Type B pancreatic cell (in vitro differentiated cells): ENCODE data around the gene KPNA2. TPM values are rescaled to one million over a fixed set of nuclear protein-coding genes. Genes with fewer than 3 reads are reported as not detected.

Source experiments
- DNase-seq: peaks from one replicate; pipeline ENCODE4 v3.0.0; 2021; ENCODE audit warnings: mixed read lengths; ENCODE audit not compliant: unreplicated experiment; ENCODE audit errors: extremely low spot score
- H3K27ac Mint-ChIP-seq: 2 replicates; pipeline ENCODE4 v1.8.0; 2021; ENCODE audit warnings: mild to moderate bottlenecking, mixed read lengths
- H3K27me3 Mint-ChIP-seq: 2 replicates; pipeline ENCODE4 v1.8.0; 2021; ENCODE audit warnings: mixed read lengths
- H3K36me3 Mint-ChIP-seq: 2 replicates; pipeline ENCODE4 v1.8.0; 2021; ENCODE audit warnings: mixed read lengths
- H3K4me1 Mint-ChIP-seq: one replicate; pipeline ENCODE4 v1.8.0; 2021; ENCODE audit warnings: mixed read lengths; ENCODE audit not compliant: unreplicated experiment
- H3K4me3 Mint-ChIP-seq: 2 replicates; pipeline ENCODE4 v1.8.0; 2021; ENCODE audit warnings: mild to moderate bottlenecking, mixed read lengths
- H3K9me3 Mint-ChIP-seq: 2 replicates; pipeline ENCODE4 v1.8.0; 2021; ENCODE audit warnings: mixed read lengths
- CTCF ChIP-seq: fragments of 200-600 bp; sonication (generic); conservative IDR thresholded peaks from 2 replicates; pipeline ENCODE4 v1.5.0; 2021; ENCODE audit warnings: antibody characterized with exemption, mild to moderate bottlenecking
- total RNA-seq: library from RNA; stranded (reverse); gene quantifications from 2 replicates; pipeline ENCODE4 v1.2.1, GENCODE V29; 2021; ENCODE audit warnings: low replicate concordance

KPNA2 gene
- total RNA-seq, 1 donor from 2014 or later, result 211 TPM

GRCh38 chr17:68029512-68030215 lies 5.9 kb upstream of the KPNA2 start:
- DNase-seq, result no peak
- H3K27ac Mint-ChIP-seq, result no peak overlapping the region

DNA sequence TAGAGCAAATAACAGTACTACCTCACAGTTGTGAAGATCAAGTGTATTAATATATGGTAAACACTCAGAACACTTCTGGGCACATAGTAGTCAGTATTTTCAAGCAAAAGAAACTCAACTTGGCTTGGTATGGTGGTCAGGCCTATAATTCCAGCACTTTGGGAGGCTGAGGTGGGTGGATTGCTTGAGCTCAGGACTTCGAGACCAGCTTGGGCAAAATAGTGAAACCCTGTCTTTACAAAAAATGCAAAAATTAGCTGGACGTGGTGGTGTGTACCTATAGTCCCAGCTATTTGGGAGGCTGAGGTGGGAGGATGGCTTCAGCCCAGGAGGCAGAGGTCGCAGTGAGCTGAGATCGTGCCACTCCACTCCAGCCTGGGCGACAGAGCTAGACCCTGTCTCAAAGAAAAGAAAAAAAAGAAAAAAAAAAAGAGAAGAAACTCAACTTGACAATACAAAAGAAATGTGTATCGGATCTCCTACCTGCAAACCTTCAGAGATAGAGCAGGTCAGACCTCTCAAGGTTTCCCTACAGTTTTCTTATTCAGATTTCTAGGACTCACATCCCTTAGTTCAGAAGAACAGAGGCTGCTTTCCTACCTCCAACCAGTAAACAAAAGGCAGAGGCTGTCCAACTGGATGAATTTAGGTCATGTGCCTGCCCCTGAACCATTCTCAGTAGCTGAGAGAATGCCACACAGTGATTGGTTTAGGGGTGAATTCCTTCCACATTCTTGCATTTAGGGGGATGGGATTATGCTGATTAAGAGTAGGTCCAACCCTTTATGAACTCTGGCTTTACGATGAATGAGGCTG lies 1.7 kb upstream of the KPNA2 start:
- Mint-ChIP-seq H3K27ac (peak overlapping the region; percentile 56), H3K4me1 (peaks cover 13% of the 10 kb centered on the region), H3K9me3 (no peaks in the 10 kb centered on the region), H3K27me3 (no peaks in the 10 kb centered on the region), H3K4me3 (peak overlapping the region; percentile 16), H3K36me3 (peaks cover 11% of the 10 kb centered on the region)
- TF ChIP-seq CTCF, result no peak
- no peak for DNase-seq

More at GRCh38 chr17:68029512-68030215, 5.9 kb upstream of the KPNA2 start:
- Mint-ChIP-seq H3K27me3 (no peaks in the 10 kb centered on the region), H3K9me3 (peaks cover 4% of the 10 kb centered on the region), H3K4me3 (no peak overlapping the region), H3K36me3 (no peaks in the 10 kb centered on the region), H3K4me1 (peaks cover 8% of the 10 kb centered on the region)
- no peak for TF ChIP-seq CTCF

DNA sequence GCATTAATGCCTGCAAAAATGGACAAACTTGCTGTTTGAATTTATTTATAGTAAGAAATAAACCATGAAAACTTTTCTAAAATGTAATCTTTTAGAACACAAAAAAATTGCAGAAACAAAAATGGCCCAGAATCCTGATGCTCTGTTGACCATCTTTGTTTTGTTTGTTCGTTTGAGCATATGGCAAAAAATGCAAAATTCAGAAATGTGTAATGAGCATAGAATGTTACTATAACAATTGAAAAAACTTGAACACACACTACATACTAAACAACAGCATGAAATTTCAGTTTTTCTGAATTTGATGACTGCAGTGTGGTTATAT lies 1.1 kb upstream of the KPNA2 start:
- DNase-seq, result no peak
- Mint-ChIP-seq H3K27ac (no peak overlapping the region), H3K9me3 (no peaks in the 10 kb centered on the region), H3K36me3 (peaks cover 13% of the 10 kb centered on the region), H3K4me3 (peak overlapping the region; percentile 16), H3K27me3 (no peaks in the 10 kb centered on the region), H3K4me1 (peaks cover 13% of the 10 kb centered on the region)
- no peak for TF ChIP-seq CTCF

- Mint-ChIP-seq H3K27me3 (no peaks in the 10 kb centered on the region), H3K4me1 (peaks cover 8% of the 10 kb centered on the region), H3K9me3 (no peaks in the 10 kb centered on the region), H3K36me3 (peaks cover 15% of the 10 kb centered on the region), H3K4me3 (peak overlapping the region; percentile 94), H3K27ac (peak overlapping the region; percentile 91)
- peak; percentile 92 for DNase-seq
- TF ChIP-seq CTCF, result peak; percentile 7
Observed at GRCh38 chr17:68035131-68035522, 408 bp upstream of the KPNA2 start.

DNA sequence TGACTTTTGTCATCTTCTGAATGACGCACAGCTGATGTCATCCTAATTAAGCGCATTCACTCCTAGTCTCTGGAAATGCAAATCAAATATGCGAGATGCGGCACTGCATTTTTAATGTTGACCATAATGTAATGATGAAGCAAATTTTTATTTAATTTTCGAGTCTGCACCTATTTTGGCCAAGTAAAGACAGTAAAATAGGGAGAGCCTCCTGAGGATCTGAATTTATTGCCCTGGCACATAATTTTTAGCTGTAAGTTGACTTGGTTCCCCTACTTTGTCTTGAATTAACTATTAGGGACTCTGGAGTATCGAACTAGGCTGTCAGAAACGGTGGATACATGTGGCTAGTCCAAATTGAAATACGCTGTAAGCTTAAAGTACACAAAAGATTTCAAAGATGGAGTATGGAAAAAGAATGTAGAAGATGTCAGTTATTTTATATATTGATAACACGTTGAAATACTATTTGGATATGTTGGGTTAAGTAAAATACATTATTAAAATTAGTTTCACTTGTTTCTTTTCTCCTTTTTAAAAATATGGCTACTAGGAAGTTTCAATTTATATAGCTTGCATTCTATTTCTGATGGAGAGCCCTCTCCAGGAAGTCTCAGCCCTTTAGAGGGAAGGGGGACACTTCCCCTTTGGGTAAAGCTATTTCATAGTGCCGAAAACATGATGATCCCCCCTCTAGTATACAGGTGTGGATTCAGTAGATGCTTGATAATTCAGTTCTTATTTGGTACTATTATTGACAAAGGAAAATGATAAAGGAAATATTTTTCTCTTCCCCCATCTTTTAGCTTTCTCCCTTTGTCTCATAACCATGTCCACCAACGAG lies 991 bp downstream of the KPNA2 start:
- Mint-ChIP-seq H3K4me1 (peaks cover 8% of the 10 kb centered on the region), H3K9me3 (no peaks in the 10 kb centered on the region), H3K27ac (peak overlapping the region; percentile 91), H3K36me3 (peaks cover 22% of the 10 kb centered on the region), H3K27me3 (no peaks in the 10 kb centered on the region), H3K4me3 (peak overlapping the region; percentile 94)
- no peak for TF ChIP-seq CTCF
- no peak for DNase-seq
